ENCODE data around the gene MOCS3. TPM values are rescaled to one million over a fixed set of nuclear protein-coding genes. Genes with fewer than 3 reads are reported as not detected.
A peak's percentile ranks its signal among the peaks of the same experiment; 100 is the strongest.

Gene MOCS3
- total RNA-seq, 1 experiment from 2014 or later: 6.0 TPM

- no peak for TF ChIP-seq PREB (CRISPR knock-in tag; IDR thresholded peaks at IDR 0.05; ENCODE audit: borderline replicate concordance)
- TF ChIP-seq STAT6 (CRISPR knock-in tag; conservative IDR thresholded peaks at IDR 0.05; ENCODE audit: low read depth): no peak
- TF ChIP-seq, protein P1, sequence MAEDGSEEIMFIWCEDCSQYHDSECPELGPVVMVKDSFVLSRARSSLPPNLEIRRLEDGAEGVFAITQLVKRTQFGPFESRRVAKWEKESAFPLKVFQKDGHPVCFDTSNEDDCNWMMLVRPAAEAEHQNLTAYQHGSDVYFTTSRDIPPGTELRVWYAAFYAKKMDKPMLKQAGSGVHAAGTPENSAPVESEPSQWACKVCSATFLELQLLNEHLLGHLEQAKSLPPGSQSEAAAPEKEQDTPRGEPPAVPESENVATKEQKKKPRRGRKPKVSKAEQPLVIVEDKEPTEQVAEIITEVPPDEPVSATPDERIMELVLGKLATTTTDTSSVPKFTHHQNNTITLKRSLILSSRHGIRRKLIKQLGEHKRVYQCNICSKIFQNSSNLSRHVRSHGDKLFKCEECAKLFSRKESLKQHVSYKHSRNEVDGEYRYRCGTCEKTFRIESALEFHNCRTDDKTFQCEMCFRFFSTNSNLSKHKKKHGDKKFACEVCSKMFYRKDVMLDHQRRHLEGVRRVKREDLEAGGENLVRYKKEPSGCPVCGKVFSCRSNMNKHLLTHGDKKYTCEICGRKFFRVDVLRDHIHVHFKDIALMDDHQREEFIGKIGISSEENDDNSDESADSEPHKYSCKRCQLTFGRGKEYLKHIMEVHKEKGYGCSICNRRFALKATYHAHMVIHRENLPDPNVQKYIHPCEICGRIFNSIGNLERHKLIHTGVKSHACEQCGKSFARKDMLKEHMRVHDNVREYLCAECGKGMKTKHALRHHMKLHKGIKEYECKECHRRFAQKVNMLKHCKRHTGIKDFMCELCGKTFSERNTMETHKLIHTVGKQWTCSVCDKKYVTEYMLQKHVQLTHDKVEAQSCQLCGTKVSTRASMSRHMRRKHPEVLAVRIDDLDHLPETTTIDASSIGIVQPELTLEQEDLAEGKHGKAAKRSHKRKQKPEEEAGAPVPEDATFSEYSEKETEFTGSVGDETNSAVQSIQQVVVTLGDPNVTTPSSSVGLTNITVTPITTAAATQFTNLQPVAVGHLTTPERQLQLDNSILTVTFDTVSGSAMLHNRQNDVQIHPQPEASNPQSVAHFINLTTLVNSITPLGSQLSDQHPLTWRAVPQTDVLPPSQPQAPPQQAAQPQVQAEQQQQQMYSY (CRISPR knock-in tag; IDR thresholded peaks at IDR 0.05): peak; percentile 68
- TF ChIP-seq NR1H2 (CRISPR knock-in tag; IDR thresholded peaks at IDR 0.05): 0 out of 2 replicates have a peak, but pooled peaks have one; percentile 66
- TF ChIP-seq ZNF121 (CRISPR knock-in tag; IDR thresholded peaks at IDR 0.05): no peak
- no peak for TF ChIP-seq MXD4 (CRISPR knock-in tag; IDR thresholded peaks at IDR 0.05; ENCODE audit: borderline replicate concordance)
- TF ChIP-seq ZNF219 (CRISPR knock-in tag; IDR thresholded peaks at IDR 0.05; ENCODE audit: borderline replicate concordance): peak; percentile 89; the same call in 1 of the 2 replicates
- TF ChIP-seq, protein P2, sequence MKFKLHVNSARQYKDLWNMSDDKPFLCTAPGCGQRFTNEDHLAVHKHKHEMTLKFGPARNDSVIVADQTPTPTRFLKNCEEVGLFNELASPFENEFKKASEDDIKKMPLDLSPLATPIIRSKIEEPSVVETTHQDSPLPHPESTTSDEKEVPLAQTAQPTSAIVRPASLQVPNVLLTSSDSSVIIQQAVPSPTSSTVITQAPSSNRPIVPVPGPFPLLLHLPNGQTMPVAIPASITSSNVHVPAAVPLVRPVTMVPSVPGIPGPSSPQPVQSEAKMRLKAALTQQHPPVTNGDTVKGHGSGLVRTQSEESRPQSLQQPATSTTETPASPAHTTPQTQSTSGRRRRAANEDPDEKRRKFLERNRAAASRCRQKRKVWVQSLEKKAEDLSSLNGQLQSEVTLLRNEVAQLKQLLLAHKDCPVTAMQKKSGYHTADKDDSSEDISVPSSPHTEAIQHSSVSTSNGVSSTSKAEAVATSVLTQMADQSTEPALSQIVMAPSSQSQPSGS (CRISPR knock-in tag; IDR thresholded peaks at IDR 0.05; ENCODE audit: borderline replicate concordance, low read depth): peak; percentile 91
- TF ChIP-seq, protein P3, sequence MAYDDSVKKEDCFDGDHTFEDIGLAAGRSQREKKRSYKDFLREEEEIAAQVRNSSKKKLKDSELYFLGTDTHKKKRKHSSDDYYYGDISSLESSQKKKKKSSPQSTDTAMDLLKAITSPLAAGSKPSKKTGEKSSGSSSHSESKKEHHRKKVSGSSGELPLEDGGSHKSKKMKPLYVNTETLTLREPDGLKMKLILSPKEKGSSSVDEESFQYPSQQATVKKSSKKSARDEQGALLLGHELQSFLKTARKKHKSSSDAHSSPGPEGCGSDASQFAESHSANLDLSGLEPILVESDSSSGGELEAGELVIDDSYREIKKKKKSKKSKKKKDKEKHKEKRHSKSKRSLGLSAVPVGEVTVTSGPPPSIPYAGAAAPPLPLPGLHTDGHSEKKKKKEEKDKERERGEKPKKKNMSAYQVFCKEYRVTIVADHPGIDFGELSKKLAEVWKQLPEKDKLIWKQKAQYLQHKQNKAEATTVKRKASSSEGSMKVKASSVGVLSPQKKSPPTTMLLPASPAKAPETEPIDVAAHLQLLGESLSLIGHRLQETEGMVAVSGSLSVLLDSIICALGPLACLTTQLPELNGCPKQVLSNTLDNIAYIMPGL (CRISPR knock-in tag; IDR thresholded peaks at IDR 0.05): peak; percentile 86
- peak; percentile 40; the same call in 1 of the 2 replicates for TF ChIP-seq ZNF671 (CRISPR knock-in tag; IDR thresholded peaks at IDR 0.05)
- 0 out of 2 replicates have a peak, but pooled peaks have one; percentile 62 for TF ChIP-seq FOXJ3 (CRISPR knock-in tag; IDR thresholded peaks at IDR 0.05; ENCODE audit: borderline replicate concordance)
- TF ChIP-seq ZNF512 (CRISPR knock-in tag; IDR thresholded peaks at IDR 0.05; ENCODE audit: borderline replicate concordance): 0 out of 2 replicates have a peak, but pooled peaks have one; percentile 55
- TF ChIP-seq ESRRA (CRISPR knock-in tag; IDR thresholded peaks at IDR 0.05; ENCODE audit: borderline replicate concordance): peak; percentile 96
- no peak for TF ChIP-seq MLX (CRISPR knock-in tag; IDR thresholded peaks at IDR 0.05)
- peak; percentile 92 for TF ChIP-seq MYBL2 (CRISPR knock-in tag; IDR thresholded peaks at IDR 0.05)
- 0 out of 2 replicates have a peak, but pooled peaks have one; percentile 49 for TF ChIP-seq CDX4 (CRISPR knock-in tag; IDR thresholded peaks at IDR 0.05; ENCODE audit: borderline replicate concordance)
- TF ChIP-seq GTF2I (CRISPR knock-in tag; conservative IDR thresholded peaks at IDR 0.05): no peak
- TF ChIP-seq ZNF281 (CRISPR knock-in tag; IDR thresholded peaks at IDR 0.05): peak; percentile 93
Measured at GRCh38 chr20:50931306-50932015, 27.2 kb upstream of the MOCS3 start, which contains the start of gene ADNP (continued).

Measured in WTC11 (cell line).